Measurements from ENCODE around the gene DUSP28.

DUSP28 gene

DNA sequence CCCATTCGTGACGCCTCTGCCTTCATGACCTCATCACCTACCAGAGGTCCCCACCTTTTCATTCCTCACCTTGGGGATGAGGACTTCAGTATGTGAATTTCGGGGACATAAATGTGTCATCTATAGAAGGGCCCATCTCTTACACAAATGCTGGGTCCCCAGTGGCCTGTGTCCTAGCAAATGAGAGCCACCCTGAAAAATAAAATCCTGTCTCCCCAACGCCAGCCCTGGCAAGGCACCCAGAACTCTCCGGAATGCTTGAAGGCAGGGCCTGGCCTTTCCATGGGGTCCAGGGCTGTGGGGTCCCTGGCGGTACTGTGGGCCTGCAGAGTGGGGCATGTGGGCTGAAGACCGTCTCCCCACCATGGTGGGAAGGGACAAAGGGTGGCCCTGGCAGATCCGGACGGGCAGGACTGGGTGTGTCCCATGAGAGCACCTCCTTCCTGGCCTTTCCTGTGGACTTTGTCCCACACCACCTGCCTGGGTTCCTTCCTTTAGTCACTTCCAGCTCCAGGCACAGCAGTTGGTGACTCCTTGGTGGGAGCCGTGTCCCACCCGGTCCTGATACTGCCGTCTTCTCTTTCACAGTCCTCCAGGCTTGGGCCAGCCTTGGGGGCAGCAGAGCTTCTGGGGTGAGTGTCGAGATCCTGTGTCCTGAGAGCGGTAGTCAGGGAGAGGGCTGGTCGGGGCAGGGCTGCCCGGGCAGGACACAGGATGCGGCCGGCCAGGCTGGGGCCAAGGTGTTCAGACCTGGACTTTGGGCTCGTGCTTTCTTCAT, 45.0 kb downstream of the DUSP28 start:
- TF ChIP-seq EZH2 (IDR thresholded peaks at IDR 0.05; ENCODE audit: borderline replicate concordance, low read length): no peak
- TF ChIP-seq, protein P1, sequence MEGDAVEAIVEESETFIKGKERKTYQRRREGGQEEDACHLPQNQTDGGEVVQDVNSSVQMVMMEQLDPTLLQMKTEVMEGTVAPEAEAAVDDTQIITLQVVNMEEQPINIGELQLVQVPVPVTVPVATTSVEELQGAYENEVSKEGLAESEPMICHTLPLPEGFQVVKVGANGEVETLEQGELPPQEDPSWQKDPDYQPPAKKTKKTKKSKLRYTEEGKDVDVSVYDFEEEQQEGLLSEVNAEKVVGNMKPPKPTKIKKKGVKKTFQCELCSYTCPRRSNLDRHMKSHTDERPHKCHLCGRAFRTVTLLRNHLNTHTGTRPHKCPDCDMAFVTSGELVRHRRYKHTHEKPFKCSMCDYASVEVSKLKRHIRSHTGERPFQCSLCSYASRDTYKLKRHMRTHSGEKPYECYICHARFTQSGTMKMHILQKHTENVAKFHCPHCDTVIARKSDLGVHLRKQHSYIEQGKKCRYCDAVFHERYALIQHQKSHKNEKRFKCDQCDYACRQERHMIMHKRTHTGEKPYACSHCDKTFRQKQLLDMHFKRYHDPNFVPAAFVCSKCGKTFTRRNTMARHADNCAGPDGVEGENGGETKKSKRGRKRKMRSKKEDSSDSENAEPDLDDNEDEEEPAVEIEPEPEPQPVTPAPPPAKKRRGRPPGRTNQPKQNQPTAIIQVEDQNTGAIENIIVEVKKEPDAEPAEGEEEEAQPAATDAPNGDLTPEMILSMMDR (IDR thresholded peaks at IDR 0.05; ENCODE audit: low read length): no peak
- no peak overlapping the region for H3K9ac ChIP-seq (ENCODE audit: low read length)
- H3F3A ChIP-seq (ENCODE audit: insufficient read depth, low read length): no peaks in the 10 kb centered on the region
- no peak overlapping the region for H3K4me3 ChIP-seq (ENCODE audit: low read depth, low read length, poor library complexity, severe bottlenecking)
- no peaks in the 10 kb centered on the region for H4K20me1 ChIP-seq (ENCODE audit: insufficient read depth, low read length)
- no peaks in the 10 kb centered on the region for H3K27me3 ChIP-seq (ENCODE audit: insufficient read depth, low read length)
- no peak overlapping the region for H3K4me2 ChIP-seq (ENCODE audit: low read length)
- no peak overlapping the region for H3K27ac ChIP-seq (ENCODE audit: low read depth, low read length, poor library complexity, severe bottlenecking)
- H3K36me3 ChIP-seq (ENCODE audit: insufficient read depth, low read length): no peaks in the 10 kb centered on the region
- H3K79me2 ChIP-seq (ENCODE audit: insufficient read depth, low read length): no peaks in the 10 kb centered on the region
- no peaks in the 10 kb centered on the region for H3K9me3 ChIP-seq (ENCODE audit: low read length)
- H2AFZ ChIP-seq (ENCODE audit: low read length): no peak overlapping the region
- no peaks in the 10 kb centered on the region for H3K4me1 ChIP-seq (ENCODE audit: insufficient read depth, low read length, severe bottlenecking)
- no peaks in the 10 kb centered on the region for H3K9me2 ChIP-seq (ENCODE audit: low read depth, low read length)

DNA sequence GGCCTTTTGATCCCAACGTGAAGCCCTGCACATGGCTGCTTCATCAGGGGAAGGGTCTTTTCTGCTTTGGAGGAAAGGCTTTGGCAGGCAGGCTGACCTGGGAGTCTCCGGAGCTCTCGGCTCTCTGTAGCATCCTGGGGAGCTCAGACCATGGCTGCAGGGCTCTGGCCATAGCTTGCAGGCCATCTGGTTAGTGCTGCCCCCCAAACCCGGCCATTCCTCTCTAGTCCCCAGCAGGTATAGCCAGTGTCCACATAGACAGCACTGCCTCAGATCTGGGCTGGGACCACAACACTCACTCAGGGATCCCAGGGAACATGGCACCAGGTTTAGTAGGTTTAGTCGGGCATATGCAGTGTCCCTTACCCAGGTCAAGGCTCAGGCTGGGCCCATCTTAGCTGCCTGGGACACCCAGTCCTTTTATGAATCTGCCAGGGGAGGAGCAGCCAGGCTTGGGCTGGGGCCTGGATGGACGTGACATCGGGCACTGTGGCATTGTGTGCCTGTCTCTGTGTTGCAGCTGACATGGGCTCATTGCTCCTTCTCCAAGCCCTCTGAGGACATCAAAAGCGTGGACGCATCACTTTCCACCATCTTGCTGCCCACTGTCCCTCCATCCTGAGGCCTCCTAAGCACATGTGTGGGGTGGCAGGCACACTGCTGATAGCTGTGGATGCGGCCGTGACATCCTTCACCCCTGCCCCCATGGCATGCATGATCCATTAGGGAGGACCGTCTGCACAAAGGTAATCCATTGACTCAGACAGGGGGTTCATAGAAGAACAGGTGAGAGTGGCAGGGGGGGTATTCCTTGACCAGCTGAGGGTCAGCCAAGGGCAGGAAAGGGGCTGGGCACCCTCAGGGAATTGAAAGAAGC, 45.9 kb downstream of the DUSP28 start:
- H3K9ac ChIP-seq (ENCODE audit: low read length): no peak overlapping the region
- no peak overlapping the region for H3K4me3 ChIP-seq (ENCODE audit: low read depth, low read length, poor library complexity, severe bottlenecking)
- H4K20me1 ChIP-seq (ENCODE audit: insufficient read depth, low read length): no peaks in the 10 kb centered on the region
- no peak overlapping the region for H3K4me2 ChIP-seq (ENCODE audit: low read length)
- no peaks in the 10 kb centered on the region for H3F3A ChIP-seq (ENCODE audit: insufficient read depth, low read length)
- H3K9me2 ChIP-seq (ENCODE audit: low read depth, low read length): no peaks in the 10 kb centered on the region
- H3K27ac ChIP-seq (ENCODE audit: low read depth, low read length, poor library complexity, severe bottlenecking): no peak overlapping the region
- no peak overlapping the region for H2AFZ ChIP-seq (ENCODE audit: low read length)
- H3K27me3 ChIP-seq (ENCODE audit: insufficient read depth, low read length): no peaks in the 10 kb centered on the region
- TF ChIP-seq, protein P1 (IDR thresholded peaks at IDR 0.05; ENCODE audit: low read length): no peak
- TF ChIP-seq EZH2 (IDR thresholded peaks at IDR 0.05; ENCODE audit: borderline replicate concordance, low read length): no peak
- no peaks in the 10 kb centered on the region for H3K4me1 ChIP-seq (ENCODE audit: insufficient read depth, low read length, severe bottlenecking)
- H3K36me3 ChIP-seq (ENCODE audit: insufficient read depth, low read length): no peaks in the 10 kb centered on the region
- no peaks in the 10 kb centered on the region for H3K79me2 ChIP-seq (ENCODE audit: insufficient read depth, low read length)
- no peaks in the 10 kb centered on the region for H3K9me3 ChIP-seq (ENCODE audit: low read length)

DNA sequence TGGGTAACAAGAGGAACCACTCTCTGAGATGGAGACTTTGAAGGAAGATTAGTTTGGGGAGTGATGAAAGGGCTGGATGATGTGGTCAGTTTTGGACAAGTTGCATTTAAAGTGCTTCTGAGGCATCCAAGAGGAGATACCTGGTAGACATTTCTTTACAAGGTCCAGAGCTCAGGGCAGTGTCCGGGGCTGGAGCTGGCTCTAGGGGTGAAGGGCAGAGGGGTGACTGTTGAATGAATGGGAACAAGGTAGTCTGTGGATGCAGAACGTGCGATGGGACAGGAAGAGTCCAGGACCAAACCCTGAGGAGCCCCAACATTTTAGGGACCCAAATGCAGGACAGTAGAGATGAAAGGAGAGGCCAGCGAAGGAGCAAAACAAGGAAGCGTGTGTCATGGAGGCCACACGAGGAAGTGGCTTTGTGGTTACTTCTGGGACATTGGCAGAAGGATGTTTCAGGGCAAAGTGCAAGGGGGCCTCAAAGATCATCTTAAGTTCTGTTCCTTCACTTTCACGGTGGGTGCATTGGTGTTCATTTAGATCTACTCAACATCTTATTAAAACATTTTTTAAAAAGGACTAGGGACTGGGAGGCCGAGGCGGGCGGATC, 51.5 kb downstream of the DUSP28 start:
- no peaks in the 10 kb centered on the region for H3K36me3 ChIP-seq (ENCODE audit: insufficient read depth, low read length)
- no peak for TF ChIP-seq EZH2 (IDR thresholded peaks at IDR 0.05; ENCODE audit: borderline replicate concordance, low read length)
- TF ChIP-seq, protein P1 (IDR thresholded peaks at IDR 0.05; ENCODE audit: low read length): no peak
- H3K27me3 ChIP-seq (ENCODE audit: insufficient read depth, low read length): no peaks in the 10 kb centered on the region
- no peak overlapping the region for H2AFZ ChIP-seq (ENCODE audit: low read length)
- H3K4me2 ChIP-seq (ENCODE audit: low read length): no peak overlapping the region
- no peaks in the 10 kb centered on the region for H3F3A ChIP-seq (ENCODE audit: insufficient read depth, low read length)
- no peaks in the 10 kb centered on the region for H3K79me2 ChIP-seq (ENCODE audit: insufficient read depth, low read length)
- H3K27ac ChIP-seq (ENCODE audit: low read depth, low read length, poor library complexity, severe bottlenecking): no peak overlapping the region
- H4K20me1 ChIP-seq (ENCODE audit: insufficient read depth, low read length): no peaks in the 10 kb centered on the region
- H3K4me1 ChIP-seq (ENCODE audit: insufficient read depth, low read length, severe bottlenecking): no peaks in the 10 kb centered on the region
- no peak overlapping the region for H3K9ac ChIP-seq (ENCODE audit: low read length)
- H3K9me3 ChIP-seq (ENCODE audit: low read length): no peaks in the 10 kb centered on the region
- H3K9me2 ChIP-seq (ENCODE audit: low read depth, low read length): no peaks in the 10 kb centered on the region
- no peak overlapping the region for H3K4me3 ChIP-seq (ENCODE audit: low read depth, low read length, poor library complexity, severe bottlenecking)

All from OCI-LY1 (cell line).